AG09309 (cell line): Measurements from ENCODE around the gene KRT3.

Source experiments
- DNase-seq: peaks from one replicate; pipeline ENCODE4 v3.0.0-alpha.2; 2010; ENCODE audit warnings: low read depth
- H3K4me3 ChIP-seq: 2 replicates; pipeline ENCODE4 v1.5.1; 2011; ENCODE audit warnings: mild to moderate bottlenecking, low read depth, low read length, moderate library complexity; ENCODE audit not compliant: control insufficient read depth
- TF ChIP-seq, protein P1 (sequence below): IDR thresholded peaks from 2 replicates; pipeline ENCODE4 v1.5.1; 2011; ENCODE audit warnings: mild to moderate bottlenecking, low read depth, low read length, inconsistent platforms; ENCODE audit not compliant: insufficient read depth, control insufficient read depth; ENCODE audit errors: missing control alignments

KRT3 gene

DNA sequence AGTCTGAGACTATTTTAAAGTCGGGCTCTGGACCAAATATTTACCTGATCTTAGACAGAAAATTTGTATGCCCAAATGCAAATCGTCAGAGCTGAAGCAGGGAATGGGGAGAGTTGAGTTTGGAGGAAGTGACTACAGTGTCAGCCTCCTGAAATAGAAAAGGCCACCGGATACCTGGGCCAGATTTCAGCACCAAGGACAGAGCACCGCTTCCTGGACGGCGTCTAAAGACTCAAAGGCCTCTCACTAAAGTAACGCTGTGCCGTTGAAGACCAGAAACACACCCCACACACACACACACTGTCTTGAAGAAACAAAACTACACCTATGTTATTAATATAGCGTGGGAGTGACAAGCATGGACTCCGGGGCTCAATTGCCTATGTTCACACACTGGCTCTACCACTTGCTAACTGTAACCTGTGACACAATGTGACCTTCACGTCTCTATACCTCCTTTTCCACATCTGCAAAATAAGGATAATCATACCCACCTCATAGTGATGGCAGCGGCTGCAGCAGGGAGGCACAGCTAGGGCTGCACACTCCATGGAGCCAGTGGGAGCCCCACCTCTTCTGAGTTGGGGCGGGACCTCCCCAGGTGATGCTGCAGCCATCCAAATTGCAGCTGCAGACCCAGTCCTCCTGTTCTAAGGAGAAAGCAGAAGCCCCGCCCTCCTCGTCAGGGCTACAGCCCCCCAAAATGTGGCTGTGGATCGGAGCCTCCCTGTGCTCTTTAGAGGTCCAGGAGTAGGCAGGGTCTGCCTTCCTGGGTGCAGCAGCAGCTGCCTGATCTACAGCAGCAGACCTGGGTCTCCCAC, 54.3 kb downstream of the KRT3 start:
- peak; percentile 1 for DNase-seq
- H3K4me3 ChIP-seq: no peak overlapping the region
- TF ChIP-seq, protein P1, sequence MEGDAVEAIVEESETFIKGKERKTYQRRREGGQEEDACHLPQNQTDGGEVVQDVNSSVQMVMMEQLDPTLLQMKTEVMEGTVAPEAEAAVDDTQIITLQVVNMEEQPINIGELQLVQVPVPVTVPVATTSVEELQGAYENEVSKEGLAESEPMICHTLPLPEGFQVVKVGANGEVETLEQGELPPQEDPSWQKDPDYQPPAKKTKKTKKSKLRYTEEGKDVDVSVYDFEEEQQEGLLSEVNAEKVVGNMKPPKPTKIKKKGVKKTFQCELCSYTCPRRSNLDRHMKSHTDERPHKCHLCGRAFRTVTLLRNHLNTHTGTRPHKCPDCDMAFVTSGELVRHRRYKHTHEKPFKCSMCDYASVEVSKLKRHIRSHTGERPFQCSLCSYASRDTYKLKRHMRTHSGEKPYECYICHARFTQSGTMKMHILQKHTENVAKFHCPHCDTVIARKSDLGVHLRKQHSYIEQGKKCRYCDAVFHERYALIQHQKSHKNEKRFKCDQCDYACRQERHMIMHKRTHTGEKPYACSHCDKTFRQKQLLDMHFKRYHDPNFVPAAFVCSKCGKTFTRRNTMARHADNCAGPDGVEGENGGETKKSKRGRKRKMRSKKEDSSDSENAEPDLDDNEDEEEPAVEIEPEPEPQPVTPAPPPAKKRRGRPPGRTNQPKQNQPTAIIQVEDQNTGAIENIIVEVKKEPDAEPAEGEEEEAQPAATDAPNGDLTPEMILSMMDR: no peak

DNA sequence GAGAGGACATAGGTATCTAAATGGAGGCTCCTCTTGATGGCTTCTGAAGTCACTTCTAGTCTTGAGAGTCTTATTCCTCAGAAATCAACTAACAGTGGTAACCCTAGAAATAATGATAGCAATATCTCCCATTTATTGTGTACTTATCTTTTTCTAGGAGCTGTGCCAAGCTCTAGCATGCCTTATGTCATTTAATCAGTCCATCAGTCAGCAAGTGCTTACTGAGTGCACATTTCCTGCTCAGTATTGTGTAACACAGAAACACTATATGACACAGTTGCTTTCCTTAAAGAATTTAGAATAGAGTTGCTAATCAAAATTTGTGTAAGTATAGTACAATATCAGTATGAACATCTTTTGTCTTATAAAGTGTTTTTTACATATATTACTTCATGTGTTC, 55.3 kb downstream of the KRT3 start:
- no peak overlapping the region for H3K4me3 ChIP-seq
- DNase-seq: no peak
- TF ChIP-seq, protein P1: no peak

- no peak for DNase-seq
- TF ChIP-seq, protein P1: no peak
Measured at GRCh38 chr12:52739963-52740362, 56.0 kb downstream of the KRT3 start.

More at GRCh38 chr12:52739963-52740362, 56.0 kb downstream of the KRT3 start:
- H3K4me3 ChIP-seq: no peak overlapping the region
